ENCODE results near the gene EXOG.
"Not testable (repeated sequence)": the region's sequence is repeated elsewhere in the genome, so short reads cannot be mapped to it uniquely, and the experiment has no call there.

Gene EXOG

DNA sequence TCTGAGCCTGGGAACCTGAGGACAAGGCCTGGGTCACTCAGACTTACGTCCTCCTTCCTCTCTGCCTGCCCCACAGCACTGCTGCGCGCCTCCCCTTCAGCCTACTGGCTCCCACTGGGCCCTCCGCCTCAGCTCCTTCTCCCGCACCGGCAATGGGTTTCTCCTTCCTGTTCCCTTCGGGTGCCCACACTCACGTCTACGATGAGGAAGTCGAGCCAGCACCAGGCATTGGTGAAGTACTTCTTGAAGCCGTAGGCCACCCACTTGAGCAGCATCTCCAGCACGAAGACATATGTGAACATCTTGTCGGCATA is 70.0 kb downstream of the EXOG start:
- DNase-seq: no peak

DNA sequence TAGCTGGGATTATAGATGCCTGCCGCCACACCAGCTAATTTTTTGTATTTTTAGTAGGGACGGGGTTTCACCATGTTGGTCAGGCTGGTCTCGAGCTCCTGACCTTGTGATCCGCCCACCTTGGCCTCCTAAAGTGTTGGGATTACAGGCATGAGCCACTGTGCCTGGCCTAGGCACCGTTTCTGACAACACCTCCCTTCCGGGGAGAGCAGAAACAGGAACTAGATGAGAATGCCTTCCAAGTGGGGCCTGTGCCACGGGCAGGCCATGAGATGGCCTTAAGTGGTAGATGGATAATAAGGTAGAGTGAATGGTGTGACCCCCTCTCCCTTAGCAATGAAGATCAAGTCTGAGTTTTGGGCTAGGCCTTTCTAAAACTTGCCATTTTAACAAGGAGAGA is 70.7 kb downstream of the EXOG start:
- not testable (repeated sequence) for DNase-seq

DNA sequence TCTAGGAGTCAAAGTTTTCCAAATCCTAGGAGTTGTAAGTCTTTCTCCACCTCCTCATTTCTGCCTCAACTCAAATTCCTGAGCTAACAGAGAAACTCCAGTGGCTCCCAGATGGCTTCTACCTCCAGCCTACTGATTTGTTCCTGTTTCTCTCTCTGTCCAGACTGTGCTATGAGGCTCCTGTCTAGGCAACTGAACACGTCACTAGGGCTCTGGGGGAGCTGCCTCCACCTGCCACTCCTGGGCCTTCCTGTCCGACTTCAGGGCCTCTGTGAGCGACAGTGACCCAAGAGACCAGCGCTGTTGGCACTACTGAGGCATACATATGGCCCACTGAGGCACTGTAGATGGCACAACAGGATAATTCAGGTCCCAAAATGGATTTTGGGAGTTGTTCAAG is 71.4 kb downstream of the EXOG start:
- no peak for DNase-seq

DNA sequence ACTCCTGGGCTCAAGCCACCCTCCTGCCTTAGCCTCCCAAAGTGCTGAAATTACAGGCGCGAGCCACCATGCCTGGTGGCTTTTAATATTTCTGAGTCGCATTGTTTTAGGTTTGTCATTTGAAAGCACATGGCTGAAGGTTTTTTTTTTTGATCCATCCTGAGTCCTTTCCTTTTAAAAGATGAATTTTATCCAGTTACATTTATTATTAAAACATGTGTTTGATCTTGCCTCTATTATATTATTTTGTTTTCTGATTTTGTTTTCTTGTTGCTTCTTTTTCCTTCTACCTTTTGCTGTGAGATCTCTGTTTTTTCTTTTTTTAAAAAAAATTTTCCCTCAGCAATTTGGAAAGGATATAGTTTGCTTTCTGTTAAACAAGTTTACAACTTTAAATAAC is 77.0 kb downstream of the EXOG start:
- no peak for DNase-seq

DNA sequence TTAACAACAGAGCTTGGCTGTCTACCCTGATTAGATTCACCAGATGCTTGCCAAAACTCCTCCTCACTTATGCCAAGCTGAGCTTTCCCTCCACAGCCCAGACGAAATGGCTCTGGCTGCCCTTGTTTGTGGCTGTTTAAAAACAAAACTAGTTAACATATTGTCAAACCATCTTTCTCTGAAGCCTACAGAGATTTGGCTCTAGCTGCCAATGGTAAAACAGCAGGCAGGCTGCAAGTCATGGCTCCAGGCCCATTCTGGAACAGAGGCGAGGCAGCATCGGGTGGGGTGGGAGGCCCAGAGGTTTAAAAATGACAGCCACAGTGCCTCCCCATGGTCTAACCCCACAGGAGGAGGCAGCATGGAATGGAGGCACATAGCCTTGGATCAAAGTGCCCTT is 77.4 kb downstream of the EXOG start:
- DNase-seq: no peak

DNA sequence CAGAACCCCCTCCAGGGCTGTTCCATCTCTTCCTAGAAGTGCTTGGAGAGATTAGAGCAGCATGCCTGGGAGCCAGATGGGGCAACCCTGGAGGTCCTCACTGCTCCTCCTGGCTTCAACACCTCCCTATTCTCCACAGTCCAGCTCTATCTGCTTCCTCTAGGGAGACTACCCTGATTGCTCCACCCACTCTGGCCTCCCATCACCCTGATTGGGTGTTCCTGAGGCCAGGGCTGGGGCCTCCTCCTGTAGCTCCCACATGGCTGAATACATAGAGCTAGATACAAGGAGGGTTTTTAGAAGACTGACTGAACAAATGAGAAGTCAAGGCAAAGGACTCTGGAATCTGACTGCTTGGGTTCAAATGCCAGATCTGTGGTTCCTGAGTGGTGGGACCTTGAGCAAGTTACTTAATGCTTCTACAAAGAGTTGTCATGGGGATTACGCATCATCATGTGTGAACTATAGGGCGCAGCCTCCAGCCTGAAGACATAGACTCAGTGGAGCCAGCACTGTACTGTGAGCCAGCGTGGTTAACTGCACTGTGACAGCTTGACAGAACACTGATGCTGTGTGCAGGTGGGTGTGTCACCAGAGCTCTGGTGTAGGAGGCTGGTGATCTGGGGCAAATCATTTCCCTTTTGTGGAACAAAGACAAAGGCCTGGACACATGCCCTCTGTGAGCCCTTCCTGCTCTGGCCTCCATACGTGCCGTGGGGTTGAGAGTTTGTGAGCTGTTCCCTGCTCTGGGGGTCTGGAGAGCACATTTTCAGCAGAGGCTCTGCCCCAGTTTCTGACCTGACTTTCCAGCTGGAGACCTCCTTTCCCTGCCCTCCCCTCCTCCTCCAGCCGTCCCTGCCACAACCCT is 78.5 kb downstream of the EXOG start:
- no peak for DNase-seq

DNA sequence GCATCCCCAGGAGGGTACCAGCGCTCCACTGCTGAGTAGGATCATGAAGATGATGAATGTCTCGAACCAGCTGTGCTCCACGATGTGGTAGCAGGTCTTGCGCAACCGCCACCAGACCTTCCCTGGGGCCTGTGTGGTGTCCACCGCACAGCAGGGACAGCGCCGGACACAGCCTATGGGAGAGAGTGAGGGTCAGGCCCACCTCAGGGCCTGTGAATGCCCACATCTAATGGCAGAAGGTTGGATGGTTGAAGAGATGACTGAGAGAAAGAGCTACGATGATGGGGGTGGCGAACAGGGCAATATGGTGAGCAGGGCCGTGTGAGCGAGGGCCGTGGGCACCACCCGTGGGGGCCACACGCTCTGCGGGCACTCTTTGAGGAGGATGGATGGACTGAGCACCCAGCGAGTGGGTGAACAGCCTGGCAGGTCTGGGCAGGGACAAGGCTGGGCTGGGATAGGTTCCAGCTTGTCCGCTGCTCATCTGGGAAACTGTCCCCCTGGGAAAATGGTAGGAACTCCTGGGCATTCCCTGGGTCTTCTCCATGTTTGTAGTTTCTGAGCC is 79.2 kb downstream of the EXOG start:
- no peak for DNase-seq
